GM12878 (cell line): ENCODE data around the gene NSMCE1. TPM values are rescaled to one million over a fixed set of nuclear protein-coding genes. Genes with fewer than 3 reads are reported as not detected.

Experiments
- ATF7 ChIP-seq: fragments of 450-650 bp; IDR thresholded peaks from 2 replicates; pipeline ENCODE4 v1.6.1; 2016; ENCODE audit warnings: low read depth, mild to moderate bottlenecking
- BMI1 ChIP-seq: fragments of 450-650 bp; IDR thresholded peaks from 2 replicates; pipeline ENCODE4 v1.6.1; 2016; ENCODE audit warnings: mild to moderate bottlenecking, moderate library complexity, borderline replicate concordance
- CBFB ChIP-seq: IDR thresholded peaks from 2 replicates; pipeline ENCODE4 v1.6.1; 2016; ENCODE audit warnings: antibody characterized with exemption, low read depth
- CHD2 ChIP-seq: IDR thresholded peaks from 2 replicates; pipeline ENCODE4 v1.6.1; 2011; ENCODE audit warnings: low read depth, low read length, improper control_type of control experiment, borderline replicate concordance
- CHD4 ChIP-seq: fragments of 200-600 bp; sonication (generic); IDR thresholded peaks from 2 replicates; pipeline ENCODE4 v1.6.1; 2016; ENCODE audit warnings: mild to moderate bottlenecking
- CREB1 ChIP-seq: IDR thresholded peaks from 2 replicates; pipeline ENCODE4 v1.6.1; 2012; ENCODE audit warnings: low read depth, mild to moderate bottlenecking, inconsistent platforms
- DPF2 ChIP-seq: fragments of 450-650 bp; IDR thresholded peaks from 2 replicates; pipeline ENCODE4 v1.6.1; 2017; ENCODE audit warnings: mild to moderate bottlenecking
- FOXK2 ChIP-seq: fragments of 450-650 bp; IDR thresholded peaks from 2 replicates; pipeline ENCODE4 v1.6.1; 2017; ENCODE audit warnings: mild to moderate bottlenecking, moderate library complexity
- GATAD2B ChIP-seq: fragments of 450-650 bp; conservative IDR thresholded peaks from 2 replicates; pipeline ENCODE4 v1.6.1; 2017; ENCODE audit warnings: low read depth, mild to moderate bottlenecking, moderate library complexity
- LARP7 ChIP-seq: fragments of 450-650 bp; IDR thresholded peaks from 2 replicates; pipeline ENCODE4 v1.6.1; 2017; ENCODE audit warnings: mild to moderate bottlenecking
- MTA2 ChIP-seq: fragments of 450-650 bp; IDR thresholded peaks from 2 replicates; pipeline ENCODE4 v1.6.1; 2016; ENCODE audit warnings: low read depth, mild to moderate bottlenecking, moderate library complexity
- RAD21 ChIP-seq: IDR thresholded peaks from 2 replicates; pipeline ENCODE4 v1.6.1; 2011; ENCODE audit warnings: mild to moderate bottlenecking, low read depth, low read length, moderate library complexity; ENCODE audit not compliant: insufficient read depth
- SIX5 ChIP-seq: IDR thresholded peaks from 2 replicates; pipeline ENCODE4 v1.6.1; 2011; ENCODE audit warnings: mild to moderate bottlenecking, low read depth, low read length, moderate library complexity; ENCODE audit not compliant: severe bottlenecking
- SMC3 ChIP-seq: IDR thresholded peaks from 2 replicates; pipeline ENCODE4 v1.6.1; 2011; ENCODE audit warnings: low read length, improper control_type of control experiment, borderline replicate concordance
- SP1 ChIP-seq: IDR thresholded peaks from one replicate; pipeline ENCODE4 v1.6.1; 2011; ENCODE audit warnings: low read depth, low read length
- TBL1XR1 ChIP-seq: IDR thresholded peaks from 2 replicates; pipeline ENCODE4 v1.6.1; 2012; ENCODE audit warnings: low read depth, low read length, improper control_type of control experiment
- ZNF274 ChIP-seq: IDR thresholded peaks from one replicate; pipeline ENCODE4 v1.8.0; 2011; ENCODE audit not compliant: insufficient read length, insufficient read depth
- polyA plus RNA-seq, 11 experiments: library from polyadenylated mRNA; depleted of rRNA in 4 of 11; unstranded in 6 of 11; stranded (reverse) in 5 of 11; fragments of >200 nt; fragmentation: Nextera tagmentation in 4 of 11; fragmentation: Illumina TruSeq in 1 of 11; extraction: Ambion mirVana in 4 of 11; extraction: Trizol in 1 of 11; gene quantifications; 1 replicate in 1 of 11; 2 replicates in 10 of 11; pipeline versions ENCODE4 v1.2.1 to v1.2.3, GENCODE V29; 2011 to 2016; ENCODE audit warnings: inconsistent platforms in 2 of 11, missing spikeins in 2 of 11, low read depth in 1 of 11
- total RNA-seq, 4 experiments: library from RNA; depleted of rRNA in 3 of 4; stranded (reverse); fragments of >200 nt in 3 of 4; fragmentation: Illumina TruSeq in 1 of 4; extraction: Trizol in 1 of 4; gene quantifications; 2 replicates each; pipeline versions ENCODE4 v1.2.1 to v1.2.3, GENCODE V29; 2013 to 2021
- TF ChIP-seq, protein P1 (sequence below): IDR thresholded peaks from 2 replicates; pipeline ENCODE4 v1.6.1; 2011; ENCODE audit warnings: borderline replicate concordance, low read depth, mild to moderate bottlenecking, moderate library complexity, low read length; ENCODE audit not compliant: insufficient read depth, poor library complexity, severe bottlenecking
- TF ChIP-seq, protein P2 (sequence below): fragments of 450-650 bp; conservative IDR thresholded peaks from 2 replicates; pipeline ENCODE4 v1.6.1; 2017; ENCODE audit warnings: mild to moderate bottlenecking, moderate library complexity
- TF ChIP-seq, protein P3 (sequence below): IDR thresholded peaks from 2 replicates; pipeline ENCODE4 v1.6.1; 2012; ENCODE audit warnings: low read depth, low read length, improper control_type of control experiment
- TF ChIP-seq, protein P4 (sequence below): fragments of 450-650 bp; IDR thresholded peaks from 2 replicates; pipeline ENCODE4 v1.6.1; 2017; ENCODE audit warnings: mild to moderate bottlenecking, moderate library complexity
- TF ChIP-seq, protein P5 (sequence below): IDR thresholded peaks from 2 replicates; pipeline ENCODE4 v1.6.1; 2012; ENCODE audit warnings: low read depth, low read length, improper control_type of control experiment

NSMCE1 gene
- total and polyA plus RNA-seq, 10 of the 15 experiments (the other 5 are each of a cell fraction or from before 2014, with no cell fraction given): 54.0 to 214 (median 71.4) TPM

DNA sequence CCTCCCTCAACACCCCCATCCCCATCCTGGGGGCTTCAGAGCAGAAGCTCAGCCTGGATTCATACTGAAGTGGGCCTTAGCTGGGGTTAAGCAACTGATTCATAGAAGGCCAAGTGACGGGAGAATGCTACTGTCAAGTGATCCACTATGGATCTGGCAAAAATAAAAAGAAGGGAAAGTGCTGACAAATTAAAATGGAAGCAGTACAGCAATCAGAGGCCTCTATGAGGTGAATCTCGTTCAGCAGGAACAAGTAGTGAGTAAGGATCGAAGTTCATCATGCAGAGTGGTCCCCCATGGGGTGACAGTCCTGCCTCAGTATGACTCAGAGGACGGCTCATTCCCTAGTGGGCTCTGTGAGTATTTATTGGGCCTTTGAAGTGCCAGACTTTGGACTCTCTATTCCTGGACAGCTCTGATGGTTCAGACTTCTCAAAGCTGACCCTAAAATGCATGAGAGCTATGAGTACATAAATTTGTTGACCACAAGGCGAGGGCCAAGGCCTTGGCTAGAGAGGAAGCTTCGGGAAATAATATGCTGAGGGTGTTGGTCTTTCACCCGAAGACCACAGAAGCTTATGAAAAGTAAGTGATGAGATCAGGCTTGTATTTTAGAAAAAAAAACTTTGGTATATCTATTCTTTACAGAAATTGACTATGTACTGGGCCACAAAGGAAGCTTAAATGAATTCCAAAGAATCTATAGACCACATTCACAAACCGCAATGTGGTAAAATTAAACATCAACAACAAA, 5.3 kb upstream of the NSMCE1 start (continued):
- peak; percentile 38; the same call in 1 of the 2 replicates for TF ChIP-seq GATAD2B
- TF ChIP-seq TBL1XR1: no peak
- TF ChIP-seq, protein P1, sequence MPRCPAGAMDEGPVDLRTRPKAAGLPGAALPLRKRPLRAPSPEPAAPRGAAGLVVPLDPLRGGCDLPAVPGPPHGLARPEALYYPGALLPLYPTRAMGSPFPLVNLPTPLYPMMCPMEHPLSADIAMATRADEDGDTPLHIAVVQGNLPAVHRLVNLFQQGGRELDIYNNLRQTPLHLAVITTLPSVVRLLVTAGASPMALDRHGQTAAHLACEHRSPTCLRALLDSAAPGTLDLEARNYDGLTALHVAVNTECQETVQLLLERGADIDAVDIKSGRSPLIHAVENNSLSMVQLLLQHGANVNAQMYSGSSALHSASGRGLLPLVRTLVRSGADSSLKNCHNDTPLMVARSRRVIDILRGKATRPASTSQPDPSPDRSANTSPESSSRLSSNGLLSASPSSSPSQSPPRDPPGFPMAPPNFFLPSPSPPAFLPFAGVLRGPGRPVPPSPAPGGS: no peak
- no peak for TF ChIP-seq RAD21
- TF ChIP-seq SIX5: no peak
- no peak for TF ChIP-seq SMC3
- TF ChIP-seq CHD2: 0 out of 2 replicates have a peak, but pooled peaks have one; percentile 18
- TF ChIP-seq, protein P2, sequence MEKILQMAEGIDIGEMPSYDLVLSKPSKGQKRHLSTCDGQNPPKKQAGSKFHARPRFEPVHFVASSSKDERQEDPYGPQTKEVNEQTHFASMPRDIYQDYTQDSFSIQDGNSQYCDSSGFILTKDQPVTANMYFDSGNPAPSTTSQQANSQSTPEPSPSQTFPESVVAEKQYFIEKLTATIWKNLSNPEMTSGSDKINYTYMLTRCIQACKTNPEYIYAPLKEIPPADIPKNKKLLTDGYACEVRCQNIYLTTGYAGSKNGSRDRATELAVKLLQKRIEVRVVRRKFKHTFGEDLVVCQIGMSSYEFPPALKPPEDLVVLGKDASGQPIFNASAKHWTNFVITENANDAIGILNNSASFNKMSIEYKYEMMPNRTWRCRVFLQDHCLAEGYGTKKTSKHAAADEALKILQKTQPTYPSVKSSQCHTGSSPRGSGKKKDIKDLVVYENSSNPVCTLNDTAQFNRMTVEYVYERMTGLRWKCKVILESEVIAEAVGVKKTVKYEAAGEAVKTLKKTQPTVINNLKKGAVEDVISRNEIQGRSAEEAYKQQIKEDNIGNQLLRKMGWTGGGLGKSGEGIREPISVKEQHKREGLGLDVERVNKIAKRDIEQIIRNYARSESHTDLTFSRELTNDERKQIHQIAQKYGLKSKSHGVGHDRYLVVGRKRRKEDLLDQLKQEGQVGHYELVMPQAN: no peak
- no peak for TF ChIP-seq CHD4
- TF ChIP-seq MTA2: peak; percentile 58
- TF ChIP-seq, protein P3, sequence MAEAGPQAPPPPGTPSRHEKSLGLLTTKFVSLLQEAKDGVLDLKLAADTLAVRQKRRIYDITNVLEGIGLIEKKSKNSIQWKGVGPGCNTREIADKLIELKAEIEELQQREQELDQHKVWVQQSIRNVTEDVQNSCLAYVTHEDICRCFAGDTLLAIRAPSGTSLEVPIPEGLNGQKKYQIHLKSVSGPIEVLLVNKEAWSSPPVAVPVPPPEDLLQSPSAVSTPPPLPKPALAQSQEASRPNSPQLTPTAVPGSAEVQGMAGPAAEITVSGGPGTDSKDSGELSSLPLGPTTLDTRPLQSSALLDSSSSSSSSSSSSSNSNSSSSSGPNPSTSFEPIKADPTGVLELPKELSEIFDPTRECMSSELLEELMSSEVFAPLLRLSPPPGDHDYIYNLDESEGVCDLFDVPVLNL: no peak
- no peak for TF ChIP-seq SP1
- TF ChIP-seq, protein P4, sequence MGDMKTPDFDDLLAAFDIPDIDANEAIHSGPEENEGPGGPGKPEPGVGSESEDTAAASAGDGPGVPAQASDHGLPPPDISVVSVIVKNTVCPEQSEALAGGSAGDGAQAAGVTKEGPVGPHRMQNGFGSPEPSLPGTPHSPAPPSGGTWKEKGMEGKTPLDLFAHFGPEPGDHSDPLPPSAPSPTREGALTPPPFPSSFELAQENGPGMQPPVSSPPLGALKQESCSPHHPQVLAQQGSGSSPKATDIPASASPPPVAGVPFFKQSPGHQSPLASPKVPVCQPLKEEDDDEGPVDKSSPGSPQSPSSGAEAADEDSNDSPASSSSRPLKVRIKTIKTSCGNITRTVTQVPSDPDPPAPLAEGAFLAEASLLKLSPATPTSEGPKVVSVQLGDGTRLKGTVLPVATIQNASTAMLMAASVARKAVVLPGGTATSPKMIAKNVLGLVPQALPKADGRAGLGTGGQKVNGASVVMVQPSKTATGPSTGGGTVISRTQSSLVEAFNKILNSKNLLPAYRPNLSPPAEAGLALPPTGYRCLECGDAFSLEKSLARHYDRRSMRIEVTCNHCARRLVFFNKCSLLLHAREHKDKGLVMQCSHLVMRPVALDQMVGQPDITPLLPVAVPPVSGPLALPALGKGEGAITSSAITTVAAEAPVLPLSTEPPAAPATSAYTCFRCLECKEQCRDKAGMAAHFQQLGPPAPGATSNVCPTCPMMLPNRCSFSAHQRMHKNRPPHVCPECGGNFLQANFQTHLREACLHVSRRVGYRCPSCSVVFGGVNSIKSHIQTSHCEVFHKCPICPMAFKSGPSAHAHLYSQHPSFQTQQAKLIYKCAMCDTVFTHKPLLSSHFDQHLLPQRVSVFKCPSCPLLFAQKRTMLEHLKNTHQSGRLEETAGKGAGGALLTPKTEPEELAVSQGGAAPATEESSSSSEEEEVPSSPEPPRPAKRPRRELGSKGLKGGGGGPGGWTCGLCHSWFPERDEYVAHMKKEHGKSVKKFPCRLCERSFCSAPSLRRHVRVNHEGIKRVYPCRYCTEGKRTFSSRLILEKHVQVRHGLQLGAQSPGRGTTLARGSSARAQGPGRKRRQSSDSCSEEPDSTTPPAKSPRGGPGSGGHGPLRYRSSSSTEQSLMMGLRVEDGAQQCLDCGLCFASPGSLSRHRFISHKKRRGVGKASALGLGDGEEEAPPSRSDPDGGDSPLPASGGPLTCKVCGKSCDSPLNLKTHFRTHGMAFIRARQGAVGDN: peak; percentile 58; the same call in 1 of the 2 replicates
- TF ChIP-seq CBFB: no peak; the same call in none of the 2 replicates
- TF ChIP-seq, protein P5, sequence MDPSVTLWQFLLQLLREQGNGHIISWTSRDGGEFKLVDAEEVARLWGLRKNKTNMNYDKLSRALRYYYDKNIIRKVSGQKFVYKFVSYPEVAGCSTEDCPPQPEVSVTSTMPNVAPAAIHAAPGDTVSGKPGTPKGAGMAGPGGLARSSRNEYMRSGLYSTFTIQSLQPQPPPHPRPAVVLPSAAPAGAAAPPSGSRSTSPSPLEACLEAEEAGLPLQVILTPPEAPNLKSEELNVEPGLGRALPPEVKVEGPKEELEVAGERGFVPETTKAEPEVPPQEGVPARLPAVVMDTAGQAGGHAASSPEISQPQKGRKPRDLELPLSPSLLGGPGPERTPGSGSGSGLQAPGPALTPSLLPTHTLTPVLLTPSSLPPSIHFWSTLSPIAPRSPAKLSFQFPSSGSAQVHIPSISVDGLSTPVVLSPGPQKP: no peak
- TF ChIP-seq DPF2: peak; percentile 50
- TF ChIP-seq LARP7: no peak
- no peak for TF ChIP-seq FOXK2
- no peak for TF ChIP-seq ZNF274
- TF ChIP-seq BMI1: no peak
- TF ChIP-seq ATF7: peak; percentile 48; the same call in 1 of the 2 replicates
- TF ChIP-seq CREB1: no peak
